NCI-H146 (cell line): ENCODE results near the gene AIPL1.

Experiments used
- DNase-seq: peaks from one replicate; lab custom pipeline; 2025; lab: John Stamatoyannopoulos, UW

AIPL1 gene

GRCh38 chr17:6465206-6466003, 30.5 kb upstream of the AIPL1 start:
- no peak for DNase-seq

GRCh38 chr17:6464446-6465041, 29.6 kb upstream of the AIPL1 start:
- no peak for DNase-seq

GRCh38 chr17:6463616-6464445, 28.9 kb upstream of the AIPL1 start:
- DNase-seq, result no peak

- no peak for DNase-seq
Observed at GRCh38 chr17:6462692-6463091, 27.8 kb upstream of the AIPL1 start.

- no peak for DNase-seq
Observed at GRCh38 chr17:6461792-6462524, 27.0 kb upstream of the AIPL1 start.

GRCh38 chr17:6461246-6461645, 26.3 kb upstream of the AIPL1 start:
- no peak for DNase-seq

GRCh38 chr17:6460531-6461161, 25.7 kb upstream of the AIPL1 start:
- DNase-seq, result no peak

- no peak for DNase-seq
Observed at GRCh38 chr17:6458460-6458950, 23.6 kb upstream of the AIPL1 start.

- no peak for DNase-seq
Observed at GRCh38 chr17:6457688-6458459, 23.0 kb upstream of the AIPL1 start.

GRCh38 chr17:6456914-6457687, 22.2 kb upstream of the AIPL1 start:
- DNase-seq, result peak; percentile 78

GRCh38 chr17:6456321-6456720, 21.4 kb upstream of the AIPL1 start:
- peak; percentile 75 for DNase-seq

- no peak for DNase-seq
Observed at GRCh38 chr17:6455321-6455705, 20.4 kb upstream of the AIPL1 start.

- DNase-seq, result no peak
Observed at GRCh38 chr17:6454495-6455320, 19.8 kb upstream of the AIPL1 start.

- DNase-seq, result peak; percentile 18
Observed at GRCh38 chr17:6453279-6454024, 18.5 kb upstream of the AIPL1 start.

GRCh38 chr17:6452471-6453266, 17.7 kb upstream of the AIPL1 start:
- DNase-seq, result no peak

GRCh38 chr17:6450926-6451832, 16.3 kb upstream of the AIPL1 start:
- DNase-seq, result peak; percentile 55
